NOMO-1 treated with DMSO at 0.1 percent for 48 hours (cell line): ENCODE data around the gene NPPB.
"Not testable (repeated sequence)": the region's sequence is repeated elsewhere in the genome, so short reads cannot be mapped to it uniquely, and the experiment has no call there.

Experiments
- DNase-seq: peaks from one replicate; lab custom pipeline; 2025; ENCODE audit not compliant: unreplicated experiment; lab: John Stamatoyannopoulos, UW

The NPPB gene

DNA sequence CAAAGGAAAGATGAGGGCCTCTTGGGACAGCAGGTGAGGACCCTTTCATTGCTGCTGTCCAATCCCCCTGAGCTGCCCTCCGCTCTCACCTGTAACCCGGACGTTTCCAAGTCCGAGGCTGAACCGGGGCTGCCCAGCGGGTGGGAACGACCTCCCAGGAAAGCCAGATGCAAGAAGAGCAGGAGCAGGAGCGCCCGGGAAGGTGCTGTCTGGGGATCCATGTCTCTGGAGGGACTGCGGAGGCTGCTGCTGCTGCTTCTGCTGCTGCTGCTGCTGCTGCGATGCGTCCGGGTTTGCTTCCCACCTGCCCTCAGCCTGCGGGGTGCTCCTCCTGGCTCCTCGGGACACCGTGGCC lies at the start of gene NPPB:
NPPB (minus strand) TSS at position 333 of the 355 bp plus-strand sequence; CDS start at position 221, 112 bp downstream.
- no peak for DNase-seq

DNA sequence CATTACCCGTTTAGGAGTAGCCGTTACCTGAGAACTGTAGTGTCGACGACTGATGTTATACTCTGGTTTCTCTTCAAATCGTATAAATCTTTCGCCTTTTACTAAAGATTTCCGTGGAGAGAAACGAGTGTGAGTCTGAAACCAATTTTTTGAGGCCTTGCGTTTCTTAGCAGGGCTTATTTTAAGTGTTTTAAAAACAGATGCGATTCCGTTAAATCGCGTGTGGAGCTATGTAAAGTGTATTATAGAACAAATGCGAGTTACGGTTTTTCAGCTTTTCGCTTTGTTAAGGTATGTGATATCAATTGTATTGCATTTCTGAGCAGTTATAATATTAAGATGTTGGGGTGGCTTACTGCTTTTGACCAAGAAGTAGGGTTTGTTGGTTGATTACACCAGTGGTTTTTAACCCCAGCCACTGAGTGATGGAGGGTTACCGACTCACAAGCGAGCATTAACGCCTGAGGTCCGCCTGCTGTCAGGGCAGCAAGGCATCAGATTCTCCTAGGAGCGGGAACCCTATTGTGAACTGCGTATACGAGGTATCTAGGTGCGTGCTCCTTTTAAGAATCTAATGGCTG lies 49.4 kb upstream of the NPPB start:
- DNase-seq: peak; percentile 96

DNA sequence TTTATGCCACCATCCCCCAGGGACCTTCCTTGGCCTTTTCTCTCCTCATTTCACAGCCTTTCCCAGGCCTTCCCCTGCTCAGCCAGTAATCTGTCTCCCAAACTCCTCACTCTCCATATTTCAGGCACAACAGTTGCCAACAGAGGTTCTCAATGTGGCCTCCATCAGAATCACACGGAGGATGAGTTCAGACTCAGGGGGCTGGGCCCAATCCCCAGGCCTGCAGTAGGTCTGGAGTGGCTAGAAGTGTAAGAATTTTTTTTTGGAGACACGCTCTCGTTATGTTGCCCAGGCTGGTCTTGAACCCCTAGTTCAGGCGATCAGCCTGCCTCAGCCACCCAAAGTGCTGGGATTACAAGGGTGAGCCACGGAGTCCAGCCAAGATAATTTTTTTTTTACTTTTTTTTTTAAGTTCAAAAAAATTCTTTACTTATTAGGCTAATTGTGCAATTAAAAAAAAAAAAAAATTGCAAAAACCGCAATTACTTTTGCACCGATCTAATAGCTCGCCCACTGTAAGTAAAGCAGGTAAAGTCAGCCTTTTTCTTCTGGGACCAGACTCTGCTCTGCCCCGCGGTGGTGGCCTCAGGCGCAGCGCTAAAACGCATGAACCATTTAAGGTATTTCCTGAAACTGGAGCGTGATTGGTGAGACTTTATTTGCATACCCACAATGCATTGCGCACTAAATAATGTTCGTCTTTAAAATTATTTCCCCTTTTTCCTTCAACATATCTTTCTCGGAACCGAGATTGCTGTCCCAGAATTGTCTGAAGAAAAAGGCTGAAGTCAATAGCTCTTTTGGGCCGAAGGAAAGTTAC lies 48.7 kb upstream of the NPPB start:
- DNase-seq: peak; percentile 93

DNA sequence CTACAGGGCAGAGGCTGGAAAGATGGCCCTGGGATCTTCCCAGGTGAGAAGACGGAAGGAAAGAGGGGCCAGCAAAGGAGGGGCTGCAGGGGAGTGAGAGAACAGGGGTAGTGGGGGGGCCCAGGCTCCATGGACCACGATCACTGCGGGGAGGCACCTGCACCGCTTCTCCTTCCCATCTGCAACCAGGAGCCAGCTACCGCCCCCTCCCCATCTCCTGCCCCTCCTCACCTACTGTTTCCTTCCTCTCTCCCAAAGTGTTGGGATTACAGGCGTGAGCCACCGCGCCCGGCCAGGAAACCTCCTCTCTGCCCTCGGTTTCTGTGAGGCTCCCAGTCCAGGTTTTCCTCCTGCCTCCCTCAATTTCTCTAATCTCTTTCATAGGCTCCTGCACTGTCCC lies 48.1 kb upstream of the NPPB start:
- DNase-seq: no peak

DNA sequence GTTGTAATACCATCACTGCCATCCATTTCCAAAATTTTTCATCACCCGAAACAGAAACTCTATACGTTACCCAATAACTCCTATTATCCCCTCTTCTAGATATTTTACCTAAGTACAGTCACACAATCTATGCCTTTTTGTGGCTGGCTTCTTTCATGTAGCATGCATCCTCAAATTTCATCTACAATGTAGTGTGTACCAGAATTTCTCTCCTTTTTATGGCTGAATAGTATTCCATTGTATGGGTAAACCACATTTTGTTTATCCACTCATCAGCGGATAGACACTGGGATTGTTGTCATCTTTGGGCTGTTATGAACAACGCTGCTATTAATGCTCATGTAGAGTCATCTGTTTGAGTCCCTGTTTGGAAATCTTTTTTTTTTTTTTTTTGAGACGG lies 46.2 kb upstream of the NPPB start:
- DNase-seq: no peak

DNA sequence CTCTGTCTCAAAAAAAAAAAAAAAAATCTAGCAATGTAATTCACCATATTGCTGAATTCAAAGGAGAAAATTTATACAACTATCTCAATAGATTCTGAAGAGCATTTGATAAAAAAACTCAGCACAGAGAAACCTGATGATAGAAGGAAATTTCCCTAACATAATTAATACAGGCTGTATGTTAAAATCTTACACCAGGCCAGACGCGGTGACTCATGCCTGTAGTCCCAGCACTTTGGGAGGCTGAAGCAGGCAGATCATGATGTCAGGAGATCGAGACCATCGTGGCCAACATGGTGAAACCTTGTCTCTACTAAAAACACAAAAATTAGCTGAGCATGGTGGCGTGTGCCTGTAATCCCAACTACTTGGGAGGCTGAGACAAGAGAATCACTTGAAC lies 45.4 kb upstream of the NPPB start:
- not testable (repeated sequence) for DNase-seq

DNA sequence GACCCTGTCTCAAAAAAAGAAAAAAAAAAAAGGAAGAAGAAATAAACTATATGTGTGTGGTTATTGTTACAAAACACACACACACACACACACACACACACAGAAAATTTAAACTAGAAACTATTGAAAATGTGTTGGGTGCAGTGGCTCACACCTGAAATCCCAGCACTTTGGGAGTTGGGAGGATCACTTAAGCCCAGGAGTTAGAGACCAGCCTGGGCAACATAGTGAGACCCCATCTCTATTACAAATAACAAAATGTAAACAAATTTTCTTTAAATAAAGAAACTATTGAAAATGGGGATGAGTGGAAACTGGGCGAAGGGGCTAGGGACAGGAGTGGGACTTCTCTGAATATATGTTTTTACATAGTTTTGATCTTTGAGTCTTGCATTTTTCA lies 44.5 kb upstream of the NPPB start:
- DNase-seq: no peak

- DNase-seq: not testable (repeated sequence)
Measured at GRCh38 chr1:11901446-11901845, 42.7 kb upstream of the NPPB start.

GRCh38 chr1:11898831-11899467 lies 40.2 kb upstream of the NPPB start:
- no peak for DNase-seq

GRCh38 chr1:11898086-11898785 lies 39.5 kb upstream of the NPPB start:
- no peak for DNase-seq

DNA sequence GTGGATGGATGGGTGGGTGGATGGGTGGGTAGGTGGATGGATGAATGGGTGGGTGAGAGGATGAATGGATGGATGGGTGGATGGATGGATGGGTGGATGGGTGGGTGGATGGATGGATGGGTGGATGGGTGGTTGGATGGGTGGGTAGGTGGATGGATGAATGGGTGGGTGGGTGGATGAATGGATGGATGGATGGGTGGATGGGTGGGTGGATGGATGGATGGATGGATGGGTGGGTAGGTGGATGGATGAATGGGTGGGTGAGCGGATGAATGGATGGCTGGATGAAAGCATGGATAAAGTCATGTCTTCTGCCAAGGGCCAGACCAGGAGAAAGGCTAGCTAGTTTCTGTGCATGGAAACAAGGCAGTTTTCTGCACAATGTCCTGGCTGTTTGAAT lies 35.8 kb upstream of the NPPB start:
- not testable (repeated sequence) for DNase-seq

DNA sequence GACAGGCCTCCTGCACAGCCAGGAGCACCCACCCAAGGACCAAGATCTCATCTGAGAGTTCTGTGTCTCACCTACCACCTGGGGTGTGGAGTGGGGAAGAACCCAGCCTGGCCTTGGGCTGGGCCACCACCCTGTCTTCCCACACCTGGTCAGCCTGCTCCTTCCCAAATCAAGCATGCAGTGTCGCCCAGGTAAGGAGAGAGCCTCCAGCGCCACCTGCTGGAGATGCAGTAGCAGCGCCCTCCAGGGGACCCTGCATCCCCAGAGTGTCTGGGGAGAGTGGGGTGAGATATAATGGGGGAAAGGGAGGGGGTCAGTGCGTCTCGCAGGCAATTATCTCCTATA lies 35.1 kb upstream of the NPPB start:
- peak; percentile 30 for DNase-seq

DNA sequence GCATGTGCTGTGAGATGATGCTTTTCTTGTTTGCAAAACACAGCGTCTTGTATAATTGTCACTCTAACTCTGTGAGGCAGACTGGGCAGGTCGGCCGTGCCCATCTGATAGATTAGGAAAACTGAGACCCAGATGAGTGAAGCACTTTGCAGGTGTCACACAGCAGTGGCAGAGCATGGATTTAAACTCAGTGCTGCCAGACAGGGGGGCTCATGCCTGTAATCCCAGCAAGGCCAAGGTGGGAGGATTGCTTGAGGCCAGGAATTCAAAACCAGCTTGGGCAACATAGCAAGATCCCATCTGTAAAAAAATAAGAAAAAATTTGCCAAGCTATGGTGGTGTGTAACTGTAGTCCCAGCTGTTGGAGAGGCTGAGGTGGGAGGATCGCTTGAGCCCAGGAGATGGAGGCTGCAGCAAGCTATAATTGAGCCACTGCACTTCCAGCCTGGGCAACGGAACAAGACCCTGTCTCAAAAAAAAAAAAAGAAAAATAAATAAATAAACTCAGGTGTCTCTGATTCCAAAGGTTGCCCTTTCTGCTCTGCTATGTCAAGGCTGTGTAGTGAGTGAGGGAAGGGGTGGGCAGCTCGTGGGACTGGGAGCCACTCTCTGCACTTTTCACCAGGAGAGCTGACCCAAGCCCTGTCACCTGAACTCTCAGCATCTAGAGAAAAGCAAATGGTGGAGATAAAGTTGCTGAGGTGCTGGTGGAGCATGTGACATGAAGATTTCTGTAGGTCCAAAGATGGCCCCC lies 32.9 kb upstream of the NPPB start:
- DNase-seq: no peak

- no peak for DNase-seq
Measured at GRCh38 chr1:11888877-11889208, 30.1 kb upstream of the NPPB start.

DNA sequence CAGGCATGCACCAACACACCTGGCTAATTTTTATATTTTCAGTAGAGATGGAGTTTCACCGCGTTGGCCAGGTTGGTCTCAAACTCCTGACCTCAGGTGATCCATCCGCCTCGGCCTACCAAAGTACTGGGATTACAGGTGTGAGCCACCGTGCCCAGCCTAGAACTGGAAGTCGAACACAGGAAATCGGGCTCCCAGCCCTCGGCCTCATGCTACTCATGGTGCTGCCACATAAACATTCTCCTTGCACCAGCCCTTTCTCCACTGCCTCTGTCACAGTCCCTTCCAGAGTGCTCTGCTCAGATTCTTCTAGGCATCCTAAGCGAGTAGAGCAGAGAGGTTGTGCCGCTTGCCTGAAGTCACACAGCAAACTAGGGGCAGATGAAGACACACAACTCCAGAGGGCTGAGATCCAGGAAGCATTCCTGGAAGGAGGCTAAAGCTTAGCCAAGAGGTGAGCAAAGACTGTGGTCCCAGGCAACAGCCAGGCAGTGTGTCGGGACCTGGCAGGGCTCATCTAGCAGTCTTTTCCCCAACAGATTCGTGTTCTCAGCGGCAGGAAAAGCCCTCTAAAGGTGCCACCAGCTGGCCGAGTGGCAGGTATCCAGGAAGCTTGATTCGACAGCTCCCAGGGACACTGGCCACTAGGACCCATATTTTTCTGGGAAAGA lies 29.6 kb upstream of the NPPB start:
- no peak for DNase-seq

GRCh38 chr1:11887666-11888007 lies 28.9 kb upstream of the NPPB start:
- DNase-seq: no peak

GRCh38 chr1:11886986-11887665 lies 28.4 kb upstream of the NPPB start:
- DNase-seq: no peak

- no peak for DNase-seq
Measured at GRCh38 chr1:11885916-11886315, 27.2 kb upstream of the NPPB start.

DNA sequence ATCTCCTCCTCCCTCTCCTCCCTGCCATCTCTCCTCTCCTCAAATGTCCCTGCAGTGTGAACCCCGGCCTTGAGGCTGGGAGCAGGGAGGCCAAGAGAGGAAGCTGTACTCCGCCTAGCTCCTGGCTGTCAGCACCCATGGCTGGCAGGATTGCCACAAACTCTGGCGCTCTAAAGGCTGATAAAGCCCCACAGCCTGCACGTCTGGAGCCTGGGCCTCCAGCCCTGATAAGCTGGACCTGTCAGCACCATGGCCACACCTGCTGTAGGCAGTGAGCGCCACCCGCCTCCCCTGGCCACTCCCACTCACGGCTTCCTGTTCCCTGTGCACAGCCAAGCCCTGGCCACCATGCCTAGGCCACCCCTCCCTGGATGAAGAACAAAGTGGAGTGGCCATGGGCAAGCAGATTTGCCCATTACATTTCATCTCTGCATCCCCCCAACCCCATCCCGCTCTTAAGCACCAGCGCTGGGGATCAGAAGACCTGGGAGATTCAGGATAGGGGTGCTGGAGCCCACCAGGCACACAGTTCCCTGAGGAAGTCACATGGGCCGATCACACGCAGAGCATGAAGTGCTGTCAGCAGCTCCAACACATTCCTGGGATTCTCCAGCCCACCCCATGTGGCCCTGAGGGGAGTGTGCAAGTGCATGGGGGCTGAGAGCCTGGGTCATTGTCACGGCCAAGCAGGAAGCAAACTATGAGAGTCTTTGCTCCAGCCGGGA lies 24.2 kb upstream of the NPPB start:
- DNase-seq: peak; percentile 3
